Fibroblast of villous mesenchyme (primary cell): ENCODE results near the gene METAP2. TPM values are rescaled to one million over a fixed set of nuclear protein-coding genes. Genes with fewer than 3 reads are reported as not detected.
"Not testable (repeated sequence)": the region's sequence is repeated elsewhere in the genome, so short reads cannot be mapped to it uniquely, and the experiment has no call there.

Experiments
- DNase-seq: peaks from one replicate; pipeline ENCODE4 v3.0.0-alpha.2; 2010; ENCODE audit warnings: low read depth
- H3K4me3 ChIP-seq: 2 replicates; pipeline ENCODE4 v1.5.1; 2011; ENCODE audit warnings: low read depth, mild to moderate bottlenecking, low read length
- total RNA-seq: library from RNA; depleted of rRNA; stranded (reverse); fragments of >200 nt; gene quantifications from 2 replicates; pipeline ENCODE4 v1.2.3, GENCODE V29; 2012
- TF ChIP-seq, protein P1 (sequence below): IDR thresholded peaks from 2 replicates; pipeline ENCODE4 v1.5.1; 2012; ENCODE audit warnings: low read depth, mild to moderate bottlenecking, low read length; ENCODE audit not compliant: insufficient read depth

Gene METAP2
- total RNA-seq, 1 donor, result 66.5 TPM

- TF ChIP-seq, protein P1, sequence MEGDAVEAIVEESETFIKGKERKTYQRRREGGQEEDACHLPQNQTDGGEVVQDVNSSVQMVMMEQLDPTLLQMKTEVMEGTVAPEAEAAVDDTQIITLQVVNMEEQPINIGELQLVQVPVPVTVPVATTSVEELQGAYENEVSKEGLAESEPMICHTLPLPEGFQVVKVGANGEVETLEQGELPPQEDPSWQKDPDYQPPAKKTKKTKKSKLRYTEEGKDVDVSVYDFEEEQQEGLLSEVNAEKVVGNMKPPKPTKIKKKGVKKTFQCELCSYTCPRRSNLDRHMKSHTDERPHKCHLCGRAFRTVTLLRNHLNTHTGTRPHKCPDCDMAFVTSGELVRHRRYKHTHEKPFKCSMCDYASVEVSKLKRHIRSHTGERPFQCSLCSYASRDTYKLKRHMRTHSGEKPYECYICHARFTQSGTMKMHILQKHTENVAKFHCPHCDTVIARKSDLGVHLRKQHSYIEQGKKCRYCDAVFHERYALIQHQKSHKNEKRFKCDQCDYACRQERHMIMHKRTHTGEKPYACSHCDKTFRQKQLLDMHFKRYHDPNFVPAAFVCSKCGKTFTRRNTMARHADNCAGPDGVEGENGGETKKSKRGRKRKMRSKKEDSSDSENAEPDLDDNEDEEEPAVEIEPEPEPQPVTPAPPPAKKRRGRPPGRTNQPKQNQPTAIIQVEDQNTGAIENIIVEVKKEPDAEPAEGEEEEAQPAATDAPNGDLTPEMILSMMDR, result no peak
- no peak for DNase-seq
- H3K4me3 ChIP-seq, result no peak overlapping the region
These were observed 15.2 kb upstream of the METAP2 start for GRCh38 chr12:95458761-95459160.

DNA sequence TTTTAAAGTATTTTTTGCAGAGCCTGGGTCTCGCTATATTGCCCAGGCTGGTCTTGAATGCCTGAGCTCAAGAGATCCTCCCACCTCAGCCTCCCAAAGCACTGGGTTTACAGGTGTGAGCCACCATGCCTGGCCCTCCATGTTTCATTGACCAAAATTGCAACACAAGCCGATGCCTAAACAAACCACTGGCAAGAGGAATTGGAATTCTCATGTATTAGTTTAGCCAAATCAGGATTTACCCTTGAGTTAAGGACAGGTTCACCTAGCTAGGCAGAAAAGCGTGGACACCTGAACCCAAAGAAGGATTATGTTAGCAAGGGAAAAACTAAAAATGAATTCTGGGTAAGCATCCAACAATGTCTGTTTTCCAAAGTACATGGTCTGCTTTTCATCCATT is 14.6 kb upstream of the METAP2 start:
- no peak for DNase-seq
- no peak overlapping the region for H3K4me3 ChIP-seq
- TF ChIP-seq, protein P1, result no peak

GRCh38 chr12:95460105-95460504 is 13.8 kb upstream of the METAP2 start:
- DNase-seq, result no peak

DNA sequence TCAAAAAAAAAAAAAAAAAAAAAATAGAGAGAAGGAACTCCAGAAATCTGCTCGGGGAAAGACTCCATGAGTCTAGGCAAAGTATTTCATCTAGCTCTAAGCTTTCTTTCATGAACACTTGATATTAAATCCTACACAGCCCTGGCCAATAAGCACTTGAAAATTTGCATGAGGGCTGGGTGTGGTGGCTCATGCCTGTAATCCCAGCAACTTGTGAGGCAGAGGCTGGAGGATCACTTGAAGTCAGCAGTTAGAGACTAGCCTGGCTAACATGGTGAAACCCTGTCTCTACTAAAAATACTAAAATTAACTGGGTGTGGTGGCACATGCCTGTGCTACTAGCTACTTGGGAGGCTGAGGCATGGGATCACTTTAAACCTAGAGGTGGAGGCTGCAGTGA is 13.1 kb upstream of the METAP2 start:
- no peak for DNase-seq
- TF ChIP-seq, protein P1, result no peak

More at GRCh38 chr12:95460105-95460504, 13.8 kb upstream of the METAP2 start:
- TF ChIP-seq, protein P1, result no peak
- no peak overlapping the region for H3K4me3 ChIP-seq

DNA sequence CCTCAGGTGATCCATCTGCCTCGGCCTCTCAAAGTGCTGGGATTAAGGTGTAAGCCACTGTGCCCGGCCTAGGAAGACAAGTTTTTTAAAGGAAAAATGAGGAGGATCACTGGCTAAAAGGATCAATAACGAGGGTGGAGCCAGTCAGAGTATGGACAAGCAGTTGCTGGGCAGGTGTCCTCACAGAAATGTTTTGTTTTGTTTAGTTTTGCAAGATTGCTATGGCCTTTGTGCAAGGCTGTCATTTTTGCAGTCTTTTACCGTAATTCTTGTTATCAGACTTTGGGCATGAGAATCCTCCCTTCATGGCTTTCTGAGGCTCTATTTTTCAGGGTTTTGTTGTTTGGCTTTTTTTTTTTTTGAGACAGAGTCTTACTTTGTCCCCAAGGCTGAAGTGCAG is 11.9 kb upstream of the METAP2 start:
- H3K4me3 ChIP-seq, result no peak overlapping the region
- TF ChIP-seq, protein P1, result no peak
- no peak for DNase-seq

More for the DNA sequence above, 13.1 kb upstream of the METAP2 start:
- H3K4me3 ChIP-seq, result no peak overlapping the region

DNA sequence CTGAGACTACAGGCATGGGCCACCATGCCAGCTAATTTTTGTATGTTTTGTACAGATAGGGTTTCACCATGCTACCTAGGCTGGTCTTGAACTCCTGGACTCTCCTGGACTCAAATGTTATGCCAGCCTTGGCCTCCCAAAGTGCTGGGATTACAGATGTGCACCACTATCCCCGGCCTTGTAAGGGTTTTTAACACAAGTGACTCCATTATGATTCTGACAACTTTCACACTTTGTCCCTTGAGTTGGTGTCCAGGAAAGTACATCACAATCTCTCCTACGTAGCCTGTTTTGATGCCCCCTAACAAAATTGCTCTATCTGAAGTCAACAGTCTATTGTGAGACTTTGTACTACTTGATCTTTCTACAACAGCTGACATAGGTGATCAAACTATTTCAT is 11.4 kb upstream of the METAP2 start:
- no peak for DNase-seq
- no peak overlapping the region for H3K4me3 ChIP-seq
- TF ChIP-seq, protein P1, result no peak

- DNase-seq, result no peak
- TF ChIP-seq, protein P1, result no peak
- H3K4me3 ChIP-seq, result no peak overlapping the region
These were observed 10.9 kb upstream of the METAP2 start for GRCh38 chr12:95463050-95463449.

- H3K4me3 ChIP-seq, DNase-seq: not testable (repeated sequence)
These were observed 10.2 kb upstream of the METAP2 start for GRCh38 chr12:95463776-95464175.
